Suprapubic skin (tissue), 3 donors: ENCODE data around the gene PASK.

Source experiments
- CTCF ChIP-seq, 2 donors: fragments of 200-600 bp in 1 of 2; fragments of 450-650 bp in 1 of 2; sonication (generic) in 1 of 2; IDR thresholded peaks; one replicate each; pipeline ENCODE4 v1.5.1; 2016 to 2019; ENCODE audit warnings: antibody characterized with exemption in 2 of 2, mild to moderate bottlenecking in 1 of 2, moderate library complexity in 1 of 2
- POLR2A ChIP-seq, 2 donors: fragments of 450-650 bp; IDR thresholded peaks; one replicate each; pipeline ENCODE4 v1.6.1; 2017; ENCODE audit warnings: antibody characterized with exemption in 2 of 2, mild to moderate bottlenecking in 2 of 2, moderate library complexity in 2 of 2

- TF ChIP-seq POLR2A (IDR thresholded peaks at IDR 0.05), result no peak
- TF ChIP-seq CTCF (IDR thresholded peaks at IDR 0.05), result no peak
These were observed 1.9 kb downstream of the PASK start for GRCh38 chr2:241147336-241147735.
